Skeletal muscle satellite cell (primary cell): ENCODE results near the gene FNDC3B.
A peak's percentile ranks its signal among the peaks of the same experiment; 100 is the strongest.

Experiments used
- H3K27me3 ChIP-seq: 2 replicates; pipeline ENCODE4 v1.7.0; 2013; ENCODE audit warnings: low read length; ENCODE audit not compliant: control insufficient read depth, insufficient read depth
- H3K36me3 ChIP-seq: 2 replicates; pipeline ENCODE4 v1.7.0; 2013; ENCODE audit warnings: mild to moderate bottlenecking, control low read depth, low read length; ENCODE audit not compliant: insufficient read depth
- H3K4me1 ChIP-seq: 2 replicates; pipeline ENCODE4 v1.7.0; 2013; ENCODE audit warnings: low read length; ENCODE audit not compliant: control insufficient read depth, insufficient read depth
- H3K4me2 ChIP-seq: 2 replicates; pipeline ENCODE4 v1.7.0; 2013; ENCODE audit warnings: mild to moderate bottlenecking, low read length
- H3K4me3 ChIP-seq: 2 replicates; pipeline ENCODE4 v1.7.0; 2013; ENCODE audit warnings: low read length
- H3K9ac ChIP-seq: 2 replicates; pipeline ENCODE4 v1.7.0; 2013; ENCODE audit warnings: mild to moderate bottlenecking, low read depth, low read length, moderate library complexity
- H3K9me3 ChIP-seq: replicated peaks from 2 replicates; pipeline ENCODE4 v1.7.0; 2013; ENCODE audit warnings: mild to moderate bottlenecking, control low read depth, low read length

The FNDC3B gene

DNA sequence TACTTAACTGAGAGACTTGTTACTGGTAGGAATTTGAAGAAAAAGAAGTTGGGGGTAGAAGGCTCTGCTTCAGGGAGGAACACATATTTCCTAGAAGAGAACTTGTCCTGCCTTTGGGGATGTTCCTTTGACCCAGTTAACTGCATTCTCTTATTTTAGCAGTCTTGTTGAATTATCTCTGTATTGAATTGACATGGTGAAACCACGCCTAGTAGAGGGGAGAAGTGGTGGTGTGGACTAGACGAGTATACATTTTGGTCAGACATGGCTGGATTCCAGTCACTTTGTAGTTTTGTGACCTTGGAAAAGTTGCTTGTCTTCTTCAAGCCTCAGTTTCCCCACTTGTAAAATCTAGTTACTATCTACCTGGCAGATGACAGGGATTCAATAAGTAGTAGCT is 87.8 kb downstream of the FNDC3B start:
- Histone ChIP-seq H3K4me3 (no peak overlapping the region), H3K4me1 (peaks cover 59% of the 10 kb centered on the region), H3K27me3 (no peaks in the 10 kb centered on the region), H3K36me3 (peaks cover 19% of the 10 kb centered on the region), H3K9me3 (no peaks in the 10 kb centered on the region), H3K4me2 (no peak overlapping the region), H3K9ac (no peak overlapping the region)

DNA sequence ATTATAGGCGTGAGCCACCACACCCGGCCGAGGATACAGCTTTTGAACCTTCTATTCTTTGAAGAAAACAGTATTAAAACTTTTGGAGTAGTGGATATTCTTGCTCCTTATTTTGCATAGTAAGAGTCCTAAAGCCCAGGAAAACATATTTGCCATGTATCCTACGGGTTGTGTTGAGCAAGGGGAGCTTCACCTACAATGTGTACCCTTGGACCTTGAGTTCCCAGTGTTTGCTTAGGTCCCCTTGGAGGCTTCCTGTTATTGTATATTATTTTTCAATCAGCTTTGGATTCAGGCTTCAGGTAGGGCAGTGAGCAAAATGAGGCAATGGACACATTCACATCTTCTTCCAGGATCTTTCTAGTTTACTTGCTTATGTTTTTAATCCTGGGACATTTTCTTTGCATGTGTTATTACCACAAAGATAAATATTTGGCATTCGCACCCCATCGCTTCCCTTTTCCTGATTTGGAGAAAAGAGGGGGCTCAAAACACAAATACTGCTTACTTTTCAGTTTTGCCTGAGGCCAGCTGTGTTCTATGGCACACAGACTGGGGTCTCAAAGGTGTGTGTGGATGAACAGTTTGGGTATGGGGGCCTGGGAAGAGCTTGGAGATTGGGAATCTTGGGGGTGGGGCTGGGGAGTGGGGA is 88.7 kb downstream of the FNDC3B start:
- no peak overlapping the region for H3K9ac ChIP-seq
- peaks cover 59% of the 10 kb centered on the region for H3K4me1 ChIP-seq

GRCh38 chr3:172128858-172129257 is 89.5 kb downstream of the FNDC3B start:
- Histone ChIP-seq H3K9ac (peak overlapping the region; percentile 55), H3K27me3 (no peaks in the 10 kb centered on the region), H3K4me1 (peaks cover 59% of the 10 kb centered on the region), H3K36me3 (peaks cover 16% of the 10 kb centered on the region), H3K9me3 (no peaks in the 10 kb centered on the region), H3K4me2 (peak overlapping the region; percentile 42), H3K4me3 (no peak overlapping the region)

More for the DNA sequence above, 88.7 kb downstream of the FNDC3B start:
- H3K27me3 ChIP-seq, result no peaks in the 10 kb centered on the region
- no peaks in the 10 kb centered on the region for H3K9me3 ChIP-seq
- H3K36me3 ChIP-seq, result peaks cover 14% of the 10 kb centered on the region
- no peak overlapping the region for H3K4me2 ChIP-seq
- H3K4me3 ChIP-seq, result no peak overlapping the region

DNA sequence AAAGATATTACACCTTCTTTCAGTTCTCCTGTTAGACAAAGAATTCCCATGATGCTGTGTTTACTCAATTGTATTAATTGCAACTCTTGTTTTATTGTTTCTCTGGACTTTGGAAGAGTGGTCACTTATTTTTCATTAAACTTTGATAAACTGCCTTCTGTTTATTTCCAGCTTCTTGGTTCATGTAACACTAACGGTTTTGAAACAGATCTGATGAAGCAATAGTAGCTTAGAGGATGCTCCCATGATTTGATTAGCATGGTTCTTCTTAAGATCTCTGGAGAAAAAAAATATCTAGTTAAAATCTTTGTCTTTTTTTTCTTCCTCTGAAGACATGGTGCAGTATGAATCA is 90.1 kb downstream of the FNDC3B start:
- Histone ChIP-seq H3K9ac (peak overlapping the region; percentile 55), H3K4me3 (no peak overlapping the region), H3K9me3 (no peaks in the 10 kb centered on the region), H3K36me3 (peaks cover 10% of the 10 kb centered on the region), H3K4me1 (peaks cover 59% of the 10 kb centered on the region), H3K27me3 (no peaks in the 10 kb centered on the region), H3K4me2 (peak overlapping the region; percentile 42)

DNA sequence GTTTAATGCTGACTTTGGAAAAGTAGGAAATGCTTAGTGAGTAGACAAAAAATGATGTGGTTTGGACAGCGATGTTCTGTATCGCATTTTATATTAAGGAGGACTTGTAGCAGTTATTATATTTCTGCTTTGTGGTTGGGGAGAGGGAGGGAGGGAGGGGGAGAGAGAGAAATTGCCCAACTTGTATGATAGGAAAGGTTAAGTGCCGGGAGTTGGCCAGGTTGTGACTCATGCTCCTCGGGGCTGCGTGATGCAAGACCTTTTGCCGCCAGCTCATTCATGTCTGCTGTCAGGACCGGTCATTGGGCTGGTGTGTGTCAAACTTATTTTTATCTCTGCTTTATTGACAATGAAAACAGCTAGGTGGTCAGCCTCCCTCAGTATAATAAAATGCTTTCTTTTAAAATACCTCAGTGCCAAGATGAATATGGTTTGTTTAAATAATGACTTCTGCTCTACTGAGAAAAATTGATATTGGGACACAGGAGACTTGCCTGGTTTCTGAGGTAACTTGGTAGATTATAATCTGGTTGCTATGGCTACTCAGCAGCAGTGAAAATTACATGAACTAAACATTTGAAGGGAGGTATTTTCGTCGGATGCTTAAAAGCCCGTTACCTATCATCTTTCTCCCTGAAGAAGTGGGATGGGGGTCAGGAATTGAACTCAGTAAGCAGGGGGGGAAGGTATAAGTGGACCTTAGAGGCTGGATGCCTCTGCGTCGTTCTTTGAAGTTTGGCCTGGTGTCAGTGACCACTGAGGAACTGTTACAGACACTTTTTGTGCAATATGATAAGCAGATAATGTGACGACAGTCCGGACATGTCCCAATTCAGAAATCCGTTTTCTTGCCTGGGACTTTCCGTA is 90.7 kb downstream of the FNDC3B start:
- Histone ChIP-seq H3K9me3 (no peaks in the 10 kb centered on the region), H3K4me1 (peaks cover 58% of the 10 kb centered on the region), H3K4me3 (peak overlapping the region; percentile 8), H3K36me3 (peaks cover 10% of the 10 kb centered on the region), H3K4me2 (peak overlapping the region; percentile 58), H3K9ac (peak overlapping the region; percentile 66), H3K27me3 (no peaks in the 10 kb centered on the region)

GRCh38 chr3:172130717-172131050 is 91.3 kb downstream of the FNDC3B start:
- H3K4me2 ChIP-seq, result peak overlapping the region; percentile 58
- no peaks in the 10 kb centered on the region for H3K9me3 ChIP-seq
- no peak overlapping the region for H3K4me3 ChIP-seq
- peak overlapping the region; percentile 66 for H3K9ac ChIP-seq
- no peaks in the 10 kb centered on the region for H3K27me3 ChIP-seq
- peaks cover 58% of the 10 kb centered on the region for H3K4me1 ChIP-seq
- peaks cover 16% of the 10 kb centered on the region for H3K36me3 ChIP-seq

DNA sequence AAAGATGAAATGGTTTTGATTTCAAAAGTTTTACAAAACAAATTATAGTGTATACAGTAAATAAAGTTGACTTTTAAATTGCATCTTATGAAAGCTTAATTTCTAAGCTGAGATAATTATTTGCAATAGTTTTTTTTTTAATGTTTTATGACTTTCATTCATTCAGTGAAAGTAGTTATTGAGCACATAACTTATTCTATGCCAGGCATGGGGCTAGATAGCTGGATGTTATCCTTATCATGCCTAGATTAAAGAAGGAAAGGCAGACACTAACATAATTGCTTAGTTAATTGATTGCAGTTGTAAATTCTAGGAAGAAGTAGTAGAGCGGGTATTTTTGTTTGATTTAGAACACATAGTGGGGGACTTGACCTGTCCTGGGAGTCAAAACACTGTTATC is 92.4 kb downstream of the FNDC3B start:
- H3K36me3 ChIP-seq, result peaks cover 18% of the 10 kb centered on the region
- H3K27me3 ChIP-seq, result no peaks in the 10 kb centered on the region
- no peak overlapping the region for H3K4me2 ChIP-seq
- H3K4me1 ChIP-seq, result peaks cover 55% of the 10 kb centered on the region
- no peaks in the 10 kb centered on the region for H3K9me3 ChIP-seq
- H3K9ac ChIP-seq, result no peak overlapping the region
- H3K4me3 ChIP-seq, result no peak overlapping the region

- H3K4me3 ChIP-seq, result no peak overlapping the region
- no peaks in the 10 kb centered on the region for H3K9me3 ChIP-seq
- H3K27me3 ChIP-seq, result no peaks in the 10 kb centered on the region
- peaks cover 20% of the 10 kb centered on the region for H3K36me3 ChIP-seq
- H3K4me2 ChIP-seq, result no peak overlapping the region
- H3K9ac ChIP-seq, result no peak overlapping the region
- peaks cover 54% of the 10 kb centered on the region for H3K4me1 ChIP-seq
Observed at GRCh38 chr3:172132159-172132586, 92.8 kb downstream of the FNDC3B start.

GRCh38 chr3:172132721-172133311 is 93.4 kb downstream of the FNDC3B start:
- no peak overlapping the region for H3K4me3 ChIP-seq
- H3K9ac ChIP-seq, result no peak overlapping the region
- H3K4me1 ChIP-seq, result peaks cover 57% of the 10 kb centered on the region

GRCh38 chr3:172133838-172134237 is 94.5 kb downstream of the FNDC3B start:
- Histone ChIP-seq H3K4me2 (no peak overlapping the region), H3K4me1 (peaks cover 56% of the 10 kb centered on the region), H3K36me3 (peaks cover 22% of the 10 kb centered on the region), H3K27me3 (no peaks in the 10 kb centered on the region), H3K4me3 (no peak overlapping the region), H3K9ac (no peak overlapping the region), H3K9me3 (no peaks in the 10 kb centered on the region)

More at GRCh38 chr3:172132721-172133311, 93.4 kb downstream of the FNDC3B start:
- Histone ChIP-seq H3K36me3 (peaks cover 22% of the 10 kb centered on the region), H3K27me3 (no peaks in the 10 kb centered on the region), H3K9me3 (no peaks in the 10 kb centered on the region), H3K4me2 (no peak overlapping the region)

DNA sequence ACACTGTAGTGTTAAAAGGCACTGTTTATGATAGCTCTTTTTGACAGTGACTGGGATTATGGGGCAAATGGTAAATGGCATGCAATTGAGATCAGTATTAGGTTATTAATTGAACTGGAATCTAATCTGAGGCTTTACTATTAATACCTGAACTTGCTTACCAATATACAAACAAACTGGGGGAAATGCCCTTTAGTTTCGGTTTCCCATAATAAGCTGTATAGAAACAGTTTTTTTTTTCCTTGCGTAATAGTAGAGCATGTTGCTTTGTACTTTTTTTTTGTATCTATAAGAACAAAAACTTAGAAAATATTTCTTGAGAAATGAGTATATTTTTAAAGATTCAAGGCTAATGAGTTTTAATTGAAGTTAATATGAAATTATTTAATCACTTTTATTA is 95.0 kb downstream of the FNDC3B start:
- no peaks in the 10 kb centered on the region for H3K27me3 ChIP-seq
- H3K4me3 ChIP-seq, result no peak overlapping the region
- no peak overlapping the region for H3K4me2 ChIP-seq
- H3K9me3 ChIP-seq, result no peaks in the 10 kb centered on the region
- H3K4me1 ChIP-seq, result peaks cover 56% of the 10 kb centered on the region
- H3K9ac ChIP-seq, result no peak overlapping the region
- H3K36me3 ChIP-seq, result peaks cover 22% of the 10 kb centered on the region
